ENCODE data around the gene ABLIM1. TPM values are rescaled to one million over a fixed set of nuclear protein-coding genes. Genes with fewer than 3 reads are reported as not detected.
A peak's percentile ranks its signal among the peaks of the same experiment; 100 is the strongest.

ABLIM1 gene
- total and polyA plus RNA-seq, 2 of the 13 experiments (the other 11 are each of a cell fraction or from before 2014, with no cell fraction given): 59.4 to 92.7 TPM

- TF ChIP-seq ZXDC (CRISPR knock-in tag; IDR thresholded peaks at IDR 0.05) (no peak), NR3C1 (CRISPR knock-in tag; IDR thresholded peaks at IDR 0.05) (no peak), KDM1A (CRISPR knock-in tag; IDR thresholded peaks at IDR 0.05) (no peak), ETV5 (CRISPR knock-in tag; IDR thresholded peaks at IDR 0.05; ENCODE audit: borderline replicate concordance) (no peak), ZBTB33 (CRISPR knock-in tag; IDR thresholded peaks at IDR 0.05) (no peak), ZBTB4 (CRISPR knock-in tag; IDR thresholded peaks at IDR 0.05; ENCODE audit: borderline replicate concordance) (no peak), FOXK1 (CRISPR knock-in tag; IDR thresholded peaks at IDR 0.05; ENCODE audit: borderline replicate concordance, low read depth) (peak; percentile 25; the same call in 1 of the 2 replicates), ZNF205 (CRISPR knock-in tag; IDR thresholded peaks at IDR 0.05) (no peak), MYPOP (CRISPR knock-in tag; IDR thresholded peaks at IDR 0.05) (no peak), ZNF33A (CRISPR knock-in tag; IDR thresholded peaks at IDR 0.05; ENCODE audit: borderline replicate concordance) (no peak), ELF1 (CRISPR knock-in tag; IDR thresholded peaks at IDR 0.05) (no peak), CEBPG (CRISPR knock-in tag; IDR thresholded peaks at IDR 0.05) (no peak), KMT2B (CRISPR knock-in tag; IDR thresholded peaks at IDR 0.05) (no peak), TFDP1 (CRISPR knock-in tag; IDR thresholded peaks at IDR 0.05; ENCODE audit: borderline replicate concordance) (no peak), MAZ (IDR thresholded peaks at IDR 0.05; ENCODE audit: borderline replicate concordance, low read depth, low read length) (no peak), MAZ (CRISPR knock-in tag; IDR thresholded peaks at IDR 0.05; ENCODE audit: low read depth) (peak; percentile 32; the same call in 1 of the 2 replicates), ZNF770 (CRISPR knock-in tag; IDR thresholded peaks at IDR 0.05) (no peak)
Observed at GRCh38 chr10:114631666-114632417, 26.2 kb downstream of the ABLIM1 start (continued).

All from HepG2 (cell line).